HEK293T (cell line): ENCODE results near the gene TTC22.

ENCODE experiments used
- CTCF ChIA-PET: fragments of 350-600 bp; formaldehyde crosslinking; extraction: SDS; loops from one replicate; lab custom pipeline; 2021; ENCODE audit warnings: antibody characterized with exemption, inconsistent platforms; lab: Yijun Ruan, JAX
- POLR2A ChIA-PET: fragments of 350-600 bp; formaldehyde crosslinking; extraction: SDS; loops from one replicate; lab custom pipeline; 2020; ENCODE audit warnings: antibody characterized with exemption, inconsistent platforms; lab: Yijun Ruan, JAX
- DNase-seq: peaks from one replicate; pipeline ENCODE4 v3.0.0; 2012; ENCODE audit warnings: mixed read lengths; ENCODE audit errors: extremely low spot score
- ARNT ChIP-seq: fragments of 450-650 bp; IDR thresholded peaks from 2 replicates; pipeline ENCODE4 v1.6.1; 2017; ENCODE audit warnings: mild to moderate bottlenecking
- BHLHE40 ChIP-seq: fragments of 450-650 bp; IDR thresholded peaks from 2 replicates; pipeline ENCODE4 v1.6.1; 2016; ENCODE audit warnings: mild to moderate bottlenecking, moderate library complexity, borderline replicate concordance
- CTBP1 ChIP-seq: fragments of 450-650 bp; IDR thresholded peaks from 2 replicates; pipeline ENCODE4 v1.6.1; 2016; ENCODE audit warnings: borderline replicate concordance
- ELF4 ChIP-seq: fragments of 450-650 bp; IDR thresholded peaks from 2 replicates; pipeline ENCODE4 v1.6.1; 2017; ENCODE audit warnings: antibody characterized with exemption
- FOXA1 ChIP-seq: fragments of 450-650 bp; IDR thresholded peaks from 2 replicates; pipeline ENCODE4 v1.6.1; 2016; ENCODE audit warnings: mild to moderate bottlenecking
- FOXK2 ChIP-seq: fragments of 450-650 bp; IDR thresholded peaks from 2 replicates; pipeline ENCODE4 v1.6.1; 2016; ENCODE audit warnings: mild to moderate bottlenecking
- FOXM1 ChIP-seq: fragments of 450-650 bp; IDR thresholded peaks from 2 replicates; pipeline ENCODE4 v1.6.1; 2017; ENCODE audit warnings: mild to moderate bottlenecking, borderline replicate concordance
- HDGF ChIP-seq: fragments of 450-650 bp; IDR thresholded peaks from 2 replicates; pipeline ENCODE4 v1.6.1; 2017; ENCODE audit warnings: antibody characterized with exemption, borderline replicate concordance
- L3MBTL2 ChIP-seq: fragments of 450-650 bp; conservative IDR thresholded peaks from 2 replicates; pipeline ENCODE4 v1.6.1; 2016; ENCODE audit warnings: mild to moderate bottlenecking
- LEF1 ChIP-seq: fragments of 450-650 bp; IDR thresholded peaks from 2 replicates; pipeline ENCODE4 v1.6.1; 2017; ENCODE audit warnings: mild to moderate bottlenecking, borderline replicate concordance
- NFRKB ChIP-seq: fragments of 450-650 bp; IDR thresholded peaks from 2 replicates; pipeline ENCODE4 v1.6.1; 2016; ENCODE audit warnings: mild to moderate bottlenecking, moderate library complexity
- SP1 ChIP-seq: fragments of 450-650 bp; IDR thresholded peaks from 2 replicates; pipeline ENCODE4 v1.6.1; 2017
- SUZ12 ChIP-seq: fragments of 450-650 bp; IDR thresholded peaks from 2 replicates; pipeline ENCODE4 v1.6.1; 2016; ENCODE audit warnings: mild to moderate bottlenecking
- TARDBP ChIP-seq: fragments of 450-650 bp; IDR thresholded peaks from 2 replicates; pipeline ENCODE4 v1.6.1; 2016
- ZNF384 ChIP-seq: fragments of 450-650 bp; IDR thresholded peaks from 2 replicates; pipeline ENCODE4 v1.6.1; 2016
- TF ChIP-seq, protein P1 (sequence below): fragments of 450-650 bp; IDR thresholded peaks from 2 replicates; pipeline ENCODE4 v1.6.1; 2016

TTC22 gene

DNA sequence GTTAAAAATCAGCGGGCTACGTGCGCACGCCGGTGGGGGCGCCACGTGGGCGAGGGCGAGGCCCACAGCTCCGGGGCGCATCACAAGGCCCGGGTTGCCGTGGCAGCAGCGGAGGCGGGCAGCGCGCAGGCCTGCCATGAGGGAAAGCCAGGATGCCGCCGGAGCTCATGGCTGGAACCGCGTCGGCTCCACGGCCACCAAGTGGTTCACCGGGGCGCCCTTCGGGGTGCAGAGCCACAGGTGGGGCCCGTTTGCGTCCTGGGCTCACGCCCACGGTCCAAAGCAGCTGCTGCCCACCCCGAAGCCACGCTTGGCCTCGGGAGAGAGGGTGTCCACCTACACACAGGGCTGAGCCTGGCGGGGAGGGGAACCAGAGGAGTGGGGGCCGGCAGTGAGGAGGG lies 4.9 kb upstream of the TTC22 start:
- no peak for DNase-seq
- ChIA-PET CTCF (no interaction called here), POLR2A (no interaction called here)
- TF ChIP-seq L3MBTL2 (no peak), SP1 (no peak)

DNA sequence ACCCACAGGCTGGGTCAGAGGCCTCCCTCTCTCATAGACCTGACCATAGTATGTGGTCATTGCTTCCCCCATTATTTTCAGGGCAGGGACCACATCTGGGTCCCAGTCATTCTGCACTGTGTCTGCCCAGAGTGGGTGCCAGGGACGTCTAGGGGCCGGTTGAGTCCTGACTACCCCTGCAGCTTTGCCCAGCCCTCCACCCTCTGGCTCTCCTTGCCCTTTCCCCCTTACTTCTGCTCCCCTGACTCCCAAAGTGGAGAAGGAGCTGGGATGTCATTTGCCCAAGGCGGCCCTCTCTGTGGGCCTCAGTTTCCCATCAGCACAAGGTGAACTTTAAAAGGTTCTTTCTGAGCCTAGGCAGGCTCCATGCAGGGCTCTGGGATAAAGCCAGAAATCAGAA lies 4.3 kb upstream of the TTC22 start:
- DNase-seq, result no peak
- CTCF ChIA-PET, result no interaction called here
- TF ChIP-seq TARDBP, result no peak
- POLR2A ChIA-PET, result no interaction called here

- ChIA-PET POLR2A (no interaction called here), CTCF (no interaction called here)
- DNase-seq, result no peak
- TF ChIP-seq TARDBP, result no peak
- no peak for TF ChIP-seq ELF4
- TF ChIP-seq NFRKB, result no peak
- no peak for TF ChIP-seq ZNF384
- no peak for TF ChIP-seq BHLHE40
- TF ChIP-seq SP1, result no peak
Measured at GRCh38 chr1:54804471-54805132, 3.5 kb upstream of the TTC22 start.

GRCh38 chr1:54803761-54804470 lies 2.8 kb upstream of the TTC22 start:
- DNase-seq, result no peak
- ChIA-PET POLR2A (no interaction called here), CTCF (no interaction called here)
- TF ChIP-seq SP1 (no peak), SUZ12 (no peak), NFRKB (no peak), LEF1 (no peak), FOXK2 (no peak), CTBP1 (no peak), ARNT (no peak), L3MBTL2 (no peak), ELF4 (no peak), FOXM1 (no peak), ZNF384 (no peak), BHLHE40 (no peak), TARDBP (no peak), FOXA1 (no peak)
- TF ChIP-seq, protein P1, sequence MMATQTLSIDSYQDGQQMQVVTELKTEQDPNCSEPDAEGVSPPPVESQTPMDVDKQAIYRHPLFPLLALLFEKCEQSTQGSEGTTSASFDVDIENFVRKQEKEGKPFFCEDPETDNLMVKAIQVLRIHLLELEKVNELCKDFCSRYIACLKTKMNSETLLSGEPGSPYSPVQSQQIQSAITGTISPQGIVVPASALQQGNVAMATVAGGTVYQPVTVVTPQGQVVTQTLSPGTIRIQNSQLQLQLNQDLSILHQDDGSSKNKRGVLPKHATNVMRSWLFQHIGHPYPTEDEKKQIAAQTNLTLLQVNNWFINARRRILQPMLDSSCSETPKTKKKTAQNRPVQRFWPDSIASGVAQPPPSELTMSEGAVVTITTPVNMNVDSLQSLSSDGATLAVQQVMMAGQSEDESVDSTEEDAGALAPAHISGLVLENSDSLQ, result no peak

GRCh38 chr1:54800041-54800898 lies 853 bp downstream of the TTC22 start:
- POLR2A ChIA-PET, result no interaction called here
- CTCF ChIA-PET, result interaction anchor here (0.6 to 1.4 kb wide), 2 partner anchors 9 to 1979 kb away, joined by 3 to 4 read pairs; no protein-coding TSS in a partner anchor
- TF ChIP-seq SUZ12 (no peak), CTBP1 (no peak)
- no peak for DNase-seq

DNA sequence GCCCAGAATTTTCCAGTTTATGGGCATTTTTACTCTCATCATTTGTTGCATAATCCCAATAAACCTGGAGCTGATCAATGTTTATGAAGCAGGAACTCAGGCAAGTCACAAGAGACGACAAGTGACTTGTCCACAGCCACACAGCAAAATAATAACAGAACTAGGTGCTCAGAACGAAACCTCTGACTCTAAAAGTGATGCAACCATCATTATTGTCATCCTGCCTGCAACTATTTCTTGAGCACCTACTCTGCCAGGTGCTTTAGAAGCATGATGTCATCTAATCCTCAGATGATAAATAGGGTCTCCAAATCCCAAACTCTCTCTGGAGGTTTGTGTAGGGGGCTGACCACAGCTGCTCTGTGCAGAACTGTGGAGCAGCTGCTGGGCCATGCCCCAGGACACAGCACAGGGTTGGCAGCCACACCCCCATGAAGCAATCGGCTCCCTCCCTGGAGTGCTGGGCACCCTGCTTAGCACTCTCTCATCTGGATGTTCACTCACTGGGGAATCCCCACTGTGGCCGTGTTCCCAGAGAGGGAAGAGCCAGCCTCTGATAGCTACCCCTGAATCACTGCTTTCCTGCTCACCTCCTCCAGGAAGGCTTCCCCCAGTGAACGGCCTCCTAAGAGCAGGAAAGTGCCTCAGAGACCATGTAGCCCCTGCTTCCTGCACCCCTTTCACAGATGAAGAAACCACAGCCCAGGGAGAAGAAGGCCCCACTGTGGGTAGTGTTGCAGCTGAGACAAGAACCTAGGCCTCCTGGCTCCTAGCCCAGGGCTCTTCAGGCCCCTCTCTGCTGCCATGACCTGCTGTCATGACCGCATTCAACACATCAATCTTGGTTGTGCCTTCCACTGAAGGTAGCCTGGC lies 2.1 kb downstream of the TTC22 start:
- POLR2A ChIA-PET, result no interaction called here
- CTCF ChIA-PET, result interaction anchor here (0.6 to 1.4 kb wide), 2 partner anchors 11 to 1200 kb away, joined by 3 read pairs; no protein-coding TSS in a partner anchor
- TF ChIP-seq FOXA1 (no peak), ARNT (no peak), NFRKB (no peak), SP1 (no peak)
- DNase-seq, result no peak

- TF ChIP-seq FOXK2, result no peak
- no peak for TF ChIP-seq SUZ12
- TF ChIP-seq ARNT, result no peak
- TF ChIP-seq ELF4, result no peak
- no peak for TF ChIP-seq TARDBP
- TF ChIP-seq FOXA1, result no peak
- TF ChIP-seq, protein P1, result no peak
- TF ChIP-seq BHLHE40, result no peak
- no peak for TF ChIP-seq ZNF384
- no peak for TF ChIP-seq SP1
- TF ChIP-seq HDGF, result no peak
- TF ChIP-seq FOXM1, result no peak
- TF ChIP-seq NFRKB, result no peak
- TF ChIP-seq CTBP1, result no peak
- TF ChIP-seq L3MBTL2, result no peak
- CTCF ChIA-PET, result no interaction called here
- no peak for DNase-seq
- POLR2A ChIA-PET, result no interaction called here
Measured at GRCh38 chr1:54798206-54798605, 2.9 kb downstream of the TTC22 start.
